Tibial nerve (tissue), 4 donors: Measurements from ENCODE around the gene RFC1. TPM values are rescaled to one million over a fixed set of nuclear protein-coding genes. Genes with fewer than 3 reads are reported as not detected.

Source experiments
- DNase-seq, 2 donors: peaks; one replicate each; pipeline ENCODE4 v3.0.0-alpha.2; 2019; ENCODE audit warnings: low spot score in 2 of 2
- H3K27ac ChIP-seq, 4 donors: fragments of 200-600 bp; sonication (generic) in 3 of 4; one replicate each; pipeline ENCODE4 v1.5.1; 2017 to 2019; ENCODE audit warnings: mild to moderate bottlenecking in 1 of 4
- H3K27me3 ChIP-seq, 2 donors: fragments of 200-600 bp; sonication (generic) in 1 of 2; one replicate each; pipeline versions ENCODE4 v1.5.1 to v1.6.0; 2017 to 2019
- H3K36me3 ChIP-seq, 3 donors: fragments of 200-600 bp; sonication (generic); one replicate each; pipeline ENCODE4 v1.5.1; 2018 to 2019
- H3K4me1 ChIP-seq, 4 donors: fragments of 200-600 bp; sonication (generic) in 3 of 4; one replicate each; pipeline ENCODE4 v1.5.1; 2017 to 2019
- H3K4me3 ChIP-seq, 4 donors: fragments of 200-600 bp; sonication (generic) in 3 of 4; one replicate each; pipeline ENCODE4 v1.5.1; 2017 to 2019; ENCODE audit warnings: mild to moderate bottlenecking in 1 of 4, moderate library complexity in 1 of 4
- H3K9me3 ChIP-seq, 4 donors: fragments of 200-600 bp; sonication (generic) in 3 of 4; one replicate each; pipeline ENCODE4 v1.5.1; 2017 to 2019
- CTCF ChIP-seq, 5 experiments: fragments of 200-600 bp in 3 of 5; fragments of 450-650 bp in 2 of 5; sonication (generic) in 3 of 5; IDR thresholded peaks; one replicate each; pipeline ENCODE4 v1.5.1; 2016 to 2019; ENCODE audit warnings: antibody characterized with exemption in 5 of 5, mild to moderate bottlenecking in 3 of 5, moderate library complexity in 2 of 5
- EP300 ChIP-seq, 2 donors: sonication (generic); formaldehyde crosslinking; IDR thresholded peaks; one replicate each; pipeline ENCODE4 v1.6.1; 2017; ENCODE audit warnings: antibody characterized with exemption in 2 of 2, mild to moderate bottlenecking in 1 of 2
- POLR2A ChIP-seq, 2 donors: fragments of 450-650 bp; IDR thresholded peaks; one replicate each; pipeline ENCODE4 v1.6.1; 2017; ENCODE audit warnings: antibody characterized with exemption in 2 of 2, mild to moderate bottlenecking in 2 of 2, moderate library complexity in 2 of 2
- WGBS, 2 donors: methylation state at CpG; one replicate each; pipeline ENCODE4 v1.1.5; 2018; 5-methylcytosine and 5-hydroxymethylcytosine counted together
- total RNA-seq, 4 donors: library from RNA; depleted of rRNA; stranded (reverse); fragments of >200 nt; gene quantifications; one replicate each; pipeline ENCODE4 v1.1.0, GENCODE V29; 2016

Gene RFC1
- total RNA-seq, 4 donors from 2014 or later, result 23.3 to 85.9 (median 38.5) TPM

GRCh38 chr4:39349326-39349725, 16.8 kb downstream of the RFC1 start:
- H3K36me3 ChIP-seq, result peaks cover 0 to 45% (median 0%) of the 10 kb centered on the region in 3 donors
- peaks cover 0 to 12% (median 0%) of the 10 kb centered on the region in 4 donors for H3K9me3 ChIP-seq
- H3K27me3 ChIP-seq, result no peaks in the 10 kb centered on the region
- WGBS, 2 donors, result 91 to 95% methylated on average over 2 of the region's 2 CpGs
- H3K4me3 ChIP-seq, result no peak overlapping the region
- peaks cover 0 to 20% (median 10%) of the 10 kb centered on the region in 4 donors for H3K4me1 ChIP-seq
- TF ChIP-seq POLR2A (IDR thresholded peaks at IDR 0.05) (no peak), CTCF (IDR thresholded peaks at IDR 0.05) (no peak), EP300 (IDR thresholded peaks at IDR 0.05) (no peak)
- DNase-seq, result no peak
- H3K27ac ChIP-seq, result no peak overlapping the region

- no peak for DNase-seq
- Histone ChIP-seq H3K9me3 (peaks cover 0 to 12% (median 0%) of the 10 kb centered on the region in 4 donors), H3K4me3 (no peak overlapping the region), H3K27ac (no peak overlapping the region), H3K36me3 (peaks cover 0 to 48% (median 0%) of the 10 kb centered on the region in 3 donors), H3K4me1 (peaks cover 0 to 16% (median 9%) of the 10 kb centered on the region in 4 donors), H3K27me3 (no peaks in the 10 kb centered on the region)
- 95 to 97% methylated on average over 4 of the region's 4 CpGs for WGBS, 2 donors
- TF ChIP-seq POLR2A (IDR thresholded peaks at IDR 0.05) (no peak), EP300 (IDR thresholded peaks at IDR 0.05) (no peak), CTCF (IDR thresholded peaks at IDR 0.05) (no peak)
Observed at GRCh38 chr4:39348371-39349315, 17.5 kb downstream of the RFC1 start.

GRCh38 chr4:39346856-39347519, 19.2 kb downstream of the RFC1 start:
- Histone ChIP-seq H3K4me1 (peaks cover 0 to 3% (median under 1%) of the 10 kb centered on the region in 4 donors), H3K4me3 (no peak overlapping the region), H3K36me3 (peaks cover 0 to 57% (median 0%) of the 10 kb centered on the region in 3 donors), H3K27ac (no peak overlapping the region), H3K27me3 (no peaks in the 10 kb centered on the region), H3K9me3 (peaks cover 0 to 12% (median 0%) of the 10 kb centered on the region in 4 donors)
- DNase-seq, result no peak
- 71 to 76% methylated on average over 3 of the region's 3 CpGs for WGBS, 2 donors
- TF ChIP-seq POLR2A (IDR thresholded peaks at IDR 0.05), result no peak
- TF ChIP-seq CTCF (IDR thresholded peaks at IDR 0.05), result no peak
- no peak for TF ChIP-seq EP300 (IDR thresholded peaks at IDR 0.05)

- no peak overlapping the region for H3K4me3 ChIP-seq
- 94 to 97% methylated on average over 7 of the region's 7 CpGs for WGBS, 2 donors
- no peaks in the 10 kb centered on the region for H3K27me3 ChIP-seq
- no peaks in the 10 kb centered on the region for H3K9me3 ChIP-seq
- no peak overlapping the region for H3K27ac ChIP-seq
- peaks cover 0 to 33% (median 0%) of the 10 kb centered on the region in 3 donors for H3K36me3 ChIP-seq
- no peak for DNase-seq
- TF ChIP-seq CTCF (IDR thresholded peaks at IDR 0.05), result no peak
- no peak for TF ChIP-seq EP300 (IDR thresholded peaks at IDR 0.05)
- TF ChIP-seq POLR2A (IDR thresholded peaks at IDR 0.05), result no peak
- H3K4me1 ChIP-seq, result peaks cover 0 to 10% (median 0%) of the 10 kb centered on the region in 4 donors
Observed at GRCh38 chr4:39342731-39343130, 23.4 kb downstream of the RFC1 start.
